GM19023 (cell line): ENCODE data around the gene DNAJB6.
"Not testable (repeated sequence)": the region's sequence is repeated elsewhere in the genome, so short reads cannot be mapped to it uniquely, and the experiment has no call there.

Experiments used
- ATAC-seq: cut with Tn5 transposase; IDR thresholded peaks from one replicate; pipeline ENCODE4 v1.9.1; 2021; ENCODE audit warnings: mild to moderate bottlenecking, moderate library complexity; ENCODE audit not compliant: unreplicated experiment

The DNAJB6 gene

DNA sequence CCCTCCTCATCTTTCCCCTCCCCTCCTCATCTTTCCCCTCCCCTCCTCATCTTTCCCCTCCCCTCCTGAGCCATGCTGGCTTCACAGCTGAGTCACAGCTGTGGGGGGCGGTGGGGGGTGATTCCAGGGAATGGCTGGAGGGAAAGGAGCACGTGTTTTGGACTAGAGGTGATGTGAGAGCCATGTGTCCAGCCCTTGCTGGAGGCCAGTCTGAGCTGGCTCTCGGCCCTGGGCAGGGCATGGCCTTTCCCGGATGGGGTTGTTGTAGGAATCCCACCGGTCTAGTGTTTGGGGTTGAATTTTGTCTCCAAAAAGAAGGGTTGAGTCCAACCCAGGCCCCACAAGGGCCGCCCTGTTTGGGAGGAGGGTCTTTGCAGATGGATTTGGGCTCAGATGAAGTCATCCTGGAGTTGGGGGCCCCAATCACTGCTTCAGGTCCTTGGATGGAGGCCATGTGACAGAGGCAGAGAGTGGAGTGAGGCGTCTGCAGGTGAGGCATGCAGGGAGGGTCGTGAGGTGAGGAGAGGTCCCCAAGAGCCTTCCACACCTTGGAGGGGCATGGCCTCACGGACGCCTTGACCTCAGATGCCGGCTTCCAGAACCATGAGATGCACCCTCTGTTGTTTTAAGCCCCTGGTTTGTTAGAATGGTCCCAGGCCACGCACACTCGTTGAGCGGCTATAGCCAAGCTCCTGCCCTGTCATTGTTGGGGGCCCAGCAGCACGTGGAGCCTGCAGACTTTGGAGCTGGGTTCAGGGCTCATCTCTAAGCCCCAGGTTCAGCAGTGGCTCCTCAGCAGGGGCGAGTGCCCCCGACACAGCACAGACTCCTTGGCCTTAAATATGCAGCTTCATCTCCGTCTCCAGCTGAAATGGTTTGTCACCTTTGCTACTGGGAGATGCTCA, 101.6 kb downstream of the DNAJB6 start:
- no peak for ATAC-seq

DNA sequence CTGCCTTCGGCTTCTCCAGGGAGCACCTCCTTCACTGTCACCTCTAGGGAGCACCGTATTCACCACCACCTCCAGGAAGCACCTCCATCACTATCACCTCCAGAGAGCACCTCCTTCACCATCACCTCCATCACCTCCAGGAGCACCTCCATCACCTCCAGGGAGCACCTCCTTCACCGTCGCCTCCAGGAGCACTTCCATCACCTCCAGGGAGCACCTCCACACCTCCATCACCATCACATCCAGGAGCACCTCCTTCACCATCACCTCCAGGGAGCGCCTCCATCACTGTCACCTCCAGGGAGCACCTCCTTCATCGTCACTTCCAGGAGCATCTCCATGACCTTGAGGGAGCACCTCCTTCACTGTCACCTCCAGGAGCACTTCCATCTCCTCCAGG, 102.3 kb downstream of the DNAJB6 start:
- no peak for ATAC-seq

DNA sequence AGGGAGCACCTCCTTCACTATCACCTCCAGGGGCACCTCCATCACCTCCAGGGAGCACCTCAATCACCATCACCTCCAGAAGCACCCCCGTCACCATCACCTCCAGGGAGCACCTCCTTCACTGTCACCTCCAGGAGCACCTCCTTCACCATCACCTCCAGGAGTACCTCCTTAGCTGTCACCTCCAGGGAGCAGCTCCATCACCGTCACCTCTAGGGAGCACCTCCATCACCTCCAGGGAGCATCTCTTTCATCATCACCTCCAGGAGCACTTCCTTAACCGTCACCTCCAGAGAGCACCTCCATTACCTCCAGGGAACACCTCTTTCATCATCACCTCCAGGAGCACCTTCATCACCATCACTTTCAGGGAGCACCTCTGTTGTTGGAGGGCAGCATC, 103.0 kb downstream of the DNAJB6 start:
- ATAC-seq, result no peak

DNA sequence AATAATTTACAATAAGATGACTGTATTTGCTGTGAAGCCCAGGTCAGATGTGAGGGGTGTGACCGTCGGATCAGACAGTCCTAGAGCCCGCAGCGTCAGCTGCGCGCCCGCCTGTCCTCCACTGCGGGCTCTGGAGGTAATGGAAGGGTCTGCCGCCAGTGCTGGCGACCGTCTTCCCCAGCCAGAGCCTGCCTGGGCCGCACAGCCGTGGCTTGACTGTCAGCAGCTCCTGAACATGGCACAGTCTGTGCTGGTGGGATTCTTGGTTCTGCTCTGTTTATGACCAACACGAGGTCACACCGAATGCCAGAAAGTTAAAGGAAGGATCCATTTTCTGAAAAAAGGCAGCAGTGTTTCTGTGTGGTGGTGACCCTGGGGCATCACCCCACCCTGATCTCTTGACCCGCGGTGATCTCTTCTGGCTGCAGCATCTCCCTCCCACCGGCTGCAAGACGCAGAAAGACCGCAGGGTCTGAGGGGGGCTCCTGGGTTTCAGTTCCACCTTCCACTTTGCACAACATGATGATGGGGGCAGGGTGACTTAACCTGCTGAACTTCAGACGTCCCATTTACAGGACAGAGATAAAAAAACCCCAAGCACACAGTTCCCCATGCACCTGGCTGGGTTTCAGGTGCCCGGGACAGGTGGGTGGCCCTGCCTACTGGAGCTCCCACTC, 103.7 kb downstream of the DNAJB6 start:
- no peak for ATAC-seq

DNA sequence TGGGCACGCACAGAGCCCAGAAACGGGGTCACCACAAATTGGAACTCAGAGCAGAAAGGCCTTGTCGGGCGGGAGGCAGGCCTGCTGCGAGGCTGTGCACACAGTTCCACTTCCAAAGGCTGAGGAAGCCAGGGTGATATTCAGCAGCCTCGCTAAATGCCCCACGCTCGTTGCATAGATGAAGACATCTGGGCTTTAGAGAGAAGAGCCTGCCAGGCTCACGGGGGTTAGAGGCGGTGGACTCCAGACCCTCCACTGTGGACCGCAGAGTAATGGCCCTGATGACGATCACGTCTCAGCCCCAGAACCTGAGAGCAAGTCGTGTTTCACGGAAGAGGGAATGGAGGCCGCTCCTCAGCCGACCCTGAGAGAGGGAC, 104.2 kb downstream of the DNAJB6 start:
- no peak for ATAC-seq

DNA sequence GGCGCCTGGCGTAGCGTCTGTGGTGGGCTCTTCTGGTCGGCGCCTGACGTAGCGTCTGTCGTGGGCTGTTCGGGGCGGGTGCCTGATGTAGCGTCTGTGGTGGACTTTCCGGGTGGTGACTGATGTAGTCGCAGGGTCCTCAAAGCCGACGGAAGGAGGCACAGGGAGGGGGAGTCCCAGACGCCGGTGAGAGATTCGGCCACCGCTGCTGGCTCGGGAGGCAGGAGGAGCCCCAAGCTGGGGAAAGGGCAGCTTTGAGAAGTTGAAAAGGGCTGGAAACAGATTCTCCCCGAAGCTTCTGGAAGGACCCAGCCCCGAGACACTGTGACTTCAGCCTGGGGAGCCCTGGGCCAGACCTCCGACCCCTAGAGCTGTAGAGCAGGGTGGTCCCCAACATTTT, 105.7 kb downstream of the DNAJB6 start:
- no peak for ATAC-seq

DNA sequence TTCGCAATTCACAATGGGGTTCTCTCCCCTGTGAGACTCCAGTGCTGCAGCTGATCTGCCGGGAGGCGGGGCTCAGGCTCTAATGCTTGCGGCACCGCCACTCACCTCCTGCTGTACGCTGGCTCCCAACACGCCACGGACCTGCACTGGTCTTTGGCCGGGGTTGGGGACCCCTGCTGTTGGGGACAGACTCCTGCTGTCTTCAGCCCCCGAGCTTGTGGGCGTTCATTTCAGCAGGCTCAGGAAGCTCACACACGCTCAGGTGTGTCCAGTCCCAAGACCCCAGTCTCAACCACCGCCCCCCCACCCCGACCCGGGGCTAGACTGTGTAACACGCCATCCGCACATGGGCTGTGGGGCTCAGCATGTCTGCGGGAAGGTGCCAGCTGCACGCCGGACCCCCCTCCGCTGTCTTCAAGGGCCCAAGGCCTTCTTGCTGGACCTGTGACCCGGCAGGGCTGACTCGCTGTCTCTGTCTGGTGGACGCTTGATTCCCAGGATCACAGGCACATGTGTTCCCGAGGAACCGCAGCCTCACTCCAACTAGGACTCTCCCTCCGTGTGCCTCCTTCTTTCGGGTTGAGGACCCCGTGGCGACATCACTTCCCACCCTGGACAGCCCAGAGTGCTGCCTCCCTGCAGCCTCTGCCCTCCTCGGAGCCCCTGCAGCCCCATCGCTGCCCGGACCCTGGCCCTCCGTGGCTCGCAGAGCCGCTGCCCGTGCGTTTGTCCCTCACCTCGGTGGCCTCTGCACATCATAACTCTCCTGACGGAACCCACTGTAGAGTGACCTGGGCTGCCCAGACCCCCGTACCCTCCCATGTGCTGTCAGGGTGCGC, 106.4 kb downstream of the DNAJB6 start:
- ATAC-seq, result no peak

DNA sequence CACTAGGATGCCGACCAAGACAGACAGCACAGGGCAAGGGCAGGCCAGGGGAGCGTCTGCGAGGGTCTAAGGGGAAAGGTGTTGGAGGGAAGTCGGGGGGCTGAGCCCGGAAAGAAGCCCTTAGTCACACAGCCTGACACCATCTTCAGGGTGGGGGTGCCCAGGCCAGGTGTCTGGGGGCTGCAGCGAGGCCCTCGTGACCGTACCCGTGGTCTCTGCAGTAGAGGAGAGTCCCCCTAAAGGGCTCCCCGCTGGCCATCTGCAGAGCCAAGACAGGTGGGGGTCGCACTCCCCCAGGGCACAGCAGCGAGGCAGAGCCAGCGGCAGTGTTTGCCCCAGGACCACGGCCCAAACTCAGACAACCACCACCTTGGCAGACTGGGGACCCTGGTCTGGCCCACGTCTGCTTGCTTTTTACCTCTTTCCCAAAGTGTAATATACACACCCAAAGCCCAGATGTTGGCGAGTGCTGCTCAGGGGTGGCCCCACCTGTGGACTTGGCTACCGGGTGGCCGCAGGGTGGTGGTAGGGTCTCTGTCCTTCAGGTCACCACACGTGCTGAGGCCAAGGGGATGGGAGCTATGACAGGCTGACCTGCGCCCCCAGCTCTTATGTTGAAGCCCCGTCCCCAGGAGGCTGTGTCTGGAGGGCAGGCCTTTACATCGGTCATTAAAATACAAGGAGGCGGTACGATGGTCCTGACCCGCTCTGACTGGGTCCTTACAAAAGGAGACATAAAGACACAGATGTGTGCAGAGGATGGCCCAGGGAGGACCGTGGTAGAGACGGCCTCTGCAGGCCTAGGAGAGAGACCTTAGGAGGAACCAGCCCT, 107.4 kb downstream of the DNAJB6 start:
- no peak for ATAC-seq

DNA sequence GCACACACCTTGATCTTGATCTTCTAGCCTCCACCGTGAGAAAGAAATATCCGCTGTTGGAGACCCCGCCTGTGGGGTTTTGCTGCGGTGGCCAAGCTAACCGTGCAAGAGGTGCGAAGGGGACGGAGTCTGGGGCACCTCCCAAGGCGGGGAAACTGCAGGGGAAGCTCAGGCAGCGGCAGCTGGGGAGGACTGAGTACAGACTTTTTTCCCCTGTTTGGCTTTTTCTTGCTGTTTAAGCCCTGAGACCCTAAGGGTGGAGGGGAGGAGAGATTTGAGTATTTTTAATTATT, 108.0 kb downstream of the DNAJB6 start:
- ATAC-seq, result no peak

DNA sequence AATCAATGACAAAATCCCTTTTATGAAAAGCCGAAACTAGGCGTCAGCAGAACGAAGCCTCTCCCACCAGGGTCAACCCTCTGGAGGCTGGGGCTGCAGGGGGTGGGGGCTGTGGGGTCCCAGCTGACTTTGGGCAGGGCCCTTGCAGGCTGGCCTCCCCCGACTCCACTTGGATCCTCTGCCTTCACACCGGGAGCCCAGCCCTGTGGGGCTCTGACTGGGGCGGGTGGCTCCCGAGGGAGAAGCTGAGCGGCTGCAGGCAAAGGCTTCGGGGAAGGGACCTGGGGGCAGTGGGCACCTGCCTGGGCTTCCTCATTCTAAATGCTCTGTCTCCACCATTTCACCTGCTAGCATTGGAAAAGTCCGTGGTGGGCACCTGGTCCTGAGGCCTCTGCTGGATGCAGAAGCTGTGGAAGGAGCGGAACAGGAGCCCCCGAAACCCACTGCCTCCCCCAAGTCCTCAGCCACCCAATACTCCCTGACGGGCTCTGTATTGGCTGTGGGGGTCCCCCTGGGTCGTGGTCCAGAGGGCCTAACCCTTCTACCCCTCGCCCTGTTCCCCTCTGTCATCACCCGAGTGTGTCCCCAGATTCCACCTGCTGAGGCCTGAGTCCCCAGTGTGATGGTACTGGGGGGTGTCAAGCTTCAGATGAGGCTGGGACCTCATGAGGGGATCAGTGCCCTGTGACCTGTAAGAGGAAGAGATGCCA, 108.6 kb downstream of the DNAJB6 start:
- ATAC-seq, result no peak

DNA sequence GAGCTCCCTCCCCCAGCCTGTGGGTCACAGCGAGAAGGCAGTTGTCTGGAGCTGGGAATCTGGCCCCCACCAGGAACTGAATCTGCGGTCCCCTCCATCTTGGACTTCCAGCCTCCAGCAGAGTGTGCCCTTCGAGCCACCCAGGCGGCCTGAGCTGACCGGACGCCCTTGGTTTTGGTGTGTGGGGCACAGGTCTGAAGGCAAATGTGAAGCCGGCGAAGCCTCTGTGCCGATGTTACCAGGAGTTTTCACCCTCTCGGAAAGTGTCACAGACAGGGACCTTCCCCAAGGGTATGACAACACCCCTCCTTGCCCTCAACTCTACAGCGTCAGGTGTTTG, 109.1 kb downstream of the DNAJB6 start:
- ATAC-seq, result no peak

DNA sequence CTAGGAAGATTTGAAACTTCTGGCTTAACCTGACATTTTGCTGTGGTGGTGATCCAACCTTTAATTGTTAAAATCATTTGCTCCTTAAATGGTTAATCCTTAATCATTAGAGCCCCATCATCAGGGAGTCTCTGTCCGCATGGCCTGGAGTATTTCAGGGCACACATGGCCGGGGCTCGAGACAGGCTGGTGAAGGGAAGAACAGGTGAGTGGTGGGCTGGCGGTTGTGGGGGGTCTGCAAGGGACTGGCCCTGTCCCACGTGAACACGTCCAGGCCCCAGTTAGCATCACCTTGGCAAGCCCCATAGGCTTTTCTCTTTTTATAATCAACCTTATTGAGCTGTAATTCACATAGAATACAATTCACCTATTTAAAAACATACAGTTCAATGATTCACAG, 109.5 kb downstream of the DNAJB6 start:
- ATAC-seq, result no peak

DNA sequence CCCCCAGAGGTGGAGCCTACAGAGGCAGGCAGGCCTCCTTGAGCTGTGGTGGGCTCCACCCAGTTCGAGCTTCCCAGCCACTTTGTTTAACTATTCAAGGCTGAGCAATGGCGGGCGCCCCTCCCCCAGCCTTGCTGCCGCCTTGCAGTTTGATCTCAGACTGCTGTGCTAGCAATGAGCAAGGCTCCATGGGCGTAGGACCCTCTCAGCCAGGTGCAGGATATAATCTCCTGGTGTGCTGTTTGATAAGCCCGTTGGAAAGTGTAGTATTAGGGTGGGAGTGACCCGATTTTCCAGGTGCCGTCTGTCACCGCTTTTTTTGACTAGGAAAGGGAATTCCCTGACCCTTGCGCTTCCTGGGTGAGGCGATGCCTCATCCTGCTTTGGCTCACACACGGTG, 117.2 kb downstream of the DNAJB6 start:
- ATAC-seq, result not testable (repeated sequence)

DNA sequence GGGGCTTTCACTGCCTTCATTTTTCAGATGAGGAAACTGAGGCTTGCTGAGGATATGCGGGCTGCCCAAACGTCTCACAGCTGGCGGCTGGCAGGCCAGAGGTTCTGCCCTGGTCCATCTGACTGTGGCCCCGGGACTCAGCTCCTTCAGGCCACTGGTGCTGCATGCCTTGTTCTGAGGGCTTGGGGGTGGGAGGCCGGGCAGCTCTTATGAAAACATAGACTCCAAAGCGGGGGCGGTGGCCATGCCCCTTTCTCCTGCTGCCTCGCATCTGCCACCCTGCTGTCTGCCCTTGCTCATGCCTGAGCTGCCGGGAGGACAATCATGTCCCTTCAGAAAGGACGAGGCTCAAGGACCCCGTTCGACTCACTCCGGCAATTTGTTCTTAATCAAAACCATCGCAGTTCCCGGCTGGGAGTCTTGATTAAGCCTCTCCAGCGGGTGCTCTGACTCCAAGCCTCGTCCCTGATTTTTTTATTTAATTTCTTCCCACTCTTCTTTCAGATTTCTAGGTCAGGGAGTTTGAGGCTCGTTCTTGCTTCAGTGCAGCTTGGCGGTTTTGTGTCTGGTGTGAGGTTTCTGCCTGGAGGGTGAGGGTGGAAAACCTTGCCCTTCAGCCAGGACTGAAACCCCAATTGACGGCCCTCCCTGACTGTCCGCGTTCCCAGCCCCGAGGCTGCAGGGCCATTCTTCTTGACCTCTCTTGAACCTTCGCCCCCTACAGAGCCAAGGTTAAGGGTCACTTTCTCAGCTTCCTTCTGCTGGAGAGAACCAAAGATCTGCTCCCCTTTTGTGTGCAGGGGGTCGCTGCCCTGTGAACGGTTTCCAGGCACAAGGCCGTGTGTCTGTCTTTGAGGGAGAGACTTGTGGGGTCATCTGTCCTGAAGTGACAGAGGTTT, 120.8 kb downstream of the DNAJB6 start:
- ATAC-seq, result no peak

DNA sequence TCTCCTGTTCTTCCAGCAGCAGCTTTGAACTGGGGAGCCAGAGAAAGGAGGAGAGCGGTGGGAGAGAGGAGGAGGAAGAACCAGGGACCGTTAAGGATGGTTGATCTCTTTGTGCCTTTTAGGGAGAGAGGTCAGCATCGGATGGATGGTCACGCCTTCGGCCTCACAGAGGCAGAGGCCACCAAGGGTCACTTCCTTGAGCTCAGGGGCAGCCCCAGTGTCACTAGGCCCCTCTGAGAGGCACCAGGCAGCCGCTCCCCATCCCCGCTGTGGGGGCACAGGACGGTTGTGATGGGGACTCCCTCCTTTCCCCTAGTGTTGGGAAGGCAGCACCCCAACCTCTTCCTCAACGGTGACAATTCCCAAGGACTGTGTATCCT, 121.4 kb downstream of the DNAJB6 start:
- ATAC-seq, result no peak

DNA sequence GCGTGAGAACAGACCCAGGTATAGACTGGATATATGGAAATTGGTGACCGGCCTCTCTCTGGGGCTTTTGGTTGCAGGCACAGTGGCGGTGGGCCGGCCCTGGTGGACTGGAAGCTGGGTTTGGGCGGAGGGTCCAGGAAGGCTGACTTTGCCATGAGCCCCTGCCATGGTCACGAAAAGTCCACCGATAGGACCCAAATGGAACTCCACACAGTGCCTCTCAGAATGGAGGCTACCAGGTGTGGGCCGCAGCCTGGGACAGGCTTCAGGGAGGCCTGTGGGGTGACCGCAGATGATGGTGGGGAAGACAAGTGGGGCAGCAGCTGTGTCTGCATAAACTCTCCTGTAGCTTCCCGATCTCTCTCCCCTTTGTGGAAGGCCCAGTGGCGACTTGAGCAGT, 123.2 kb downstream of the DNAJB6 start:
- no peak for ATAC-seq

DNA sequence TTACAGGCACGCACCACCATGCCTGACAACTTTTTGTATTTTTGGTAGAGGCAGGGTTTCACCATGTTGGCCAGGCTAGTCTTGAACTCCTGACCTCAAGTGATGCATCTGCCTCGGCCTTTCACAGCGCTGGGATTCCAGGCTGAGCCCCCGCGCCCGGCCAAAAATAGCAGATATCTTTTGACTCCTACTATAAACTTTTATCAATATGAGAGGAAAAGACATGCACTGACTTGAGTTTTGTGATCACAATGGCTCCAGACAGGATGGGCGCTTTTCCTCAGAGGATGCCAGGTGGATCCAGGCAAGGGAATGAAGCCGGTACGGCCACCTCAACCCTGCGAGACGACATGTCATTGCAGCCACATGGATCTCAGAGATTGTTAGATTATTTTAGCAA, 123.9 kb downstream of the DNAJB6 start:
- no peak for ATAC-seq

DNA sequence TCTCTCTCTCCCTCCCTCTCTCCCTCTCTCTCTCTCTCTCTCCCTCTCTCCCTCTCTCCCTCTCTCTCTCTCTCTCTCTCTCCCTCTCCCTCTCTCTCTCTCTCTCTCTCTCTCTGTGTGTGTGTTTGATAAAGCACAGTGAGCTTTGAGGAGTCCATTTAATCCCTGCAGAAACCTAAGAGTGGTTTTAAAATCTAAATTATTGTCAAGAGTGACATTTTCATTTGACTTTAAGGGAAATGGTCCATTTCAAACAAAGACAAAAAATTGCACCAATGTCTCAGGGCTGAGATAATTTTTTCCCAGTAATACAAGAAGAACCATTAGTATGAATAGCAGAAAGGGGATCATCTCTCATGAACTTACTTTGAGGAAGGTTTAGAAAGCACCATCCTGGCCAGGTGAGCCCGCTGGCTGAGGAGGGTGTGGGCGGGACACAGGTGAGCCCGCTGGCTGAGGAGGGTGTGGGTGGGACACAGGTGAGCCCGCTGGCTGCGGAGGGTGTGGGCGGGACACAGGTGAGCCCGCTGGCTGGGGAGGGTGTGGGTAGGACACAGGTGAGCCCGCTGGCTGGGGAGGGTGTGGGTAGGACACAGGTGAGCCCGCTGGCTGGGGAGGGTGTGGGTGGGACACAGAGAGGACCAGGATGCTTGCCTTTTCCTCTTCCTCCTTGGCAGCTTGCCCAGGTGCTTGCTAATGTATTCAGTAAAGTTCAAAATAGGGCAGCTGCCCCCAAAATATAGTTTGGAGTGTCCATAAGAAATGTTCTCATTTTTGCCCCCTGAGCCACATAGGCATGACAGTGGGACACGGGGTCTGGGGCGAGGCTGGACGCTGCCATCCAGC, 125.0 kb downstream of the DNAJB6 start:
- no peak for ATAC-seq

DNA sequence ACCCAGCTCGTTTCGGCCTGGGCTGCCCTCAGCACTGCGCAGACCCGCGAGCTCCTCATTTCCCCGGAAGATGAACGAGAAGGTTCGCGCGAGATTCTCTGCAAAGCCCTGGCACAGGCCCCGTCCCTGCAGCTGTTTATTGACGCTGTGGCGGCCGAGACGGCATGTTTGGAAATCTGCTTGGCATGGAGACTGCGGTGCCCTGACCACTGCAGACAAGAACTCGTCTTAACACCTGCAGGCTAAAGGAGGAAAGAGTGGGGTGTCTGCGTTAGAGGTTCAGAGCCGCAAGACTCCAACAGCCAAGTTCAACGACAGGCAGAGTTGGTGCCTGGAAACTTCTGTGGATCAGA, 125.6 kb downstream of the DNAJB6 start:
- no peak for ATAC-seq
